Forelimb muscle (tissue), 1 donor: ENCODE data around the gene ORMDL2. TPM values are rescaled to one million over a fixed set of nuclear protein-coding genes. Genes with fewer than 3 reads are reported as not detected.
"Not testable (repeated sequence)": the region's sequence is repeated elsewhere in the genome, so short reads cannot be mapped to it uniquely, and the experiment has no call there.

Source experiments
- DNase-seq: peaks from one replicate; pipeline ENCODE4 v3.0.0-alpha.2; 2013; ENCODE audit warnings: low read depth
- polyA plus RNA-seq: library from polyadenylated mRNA; unstranded; fragments of 120-200 nt; gene quantifications from one replicate; pipeline ENCODE4 v1.2.1, GENCODE V29; 2013; ENCODE audit not compliant: insufficient read length

ORMDL2 gene
- polyA plus RNA-seq, 1 donor, result 15.9 TPM

GRCh38 chr12:55852740-55853139 lies 34.9 kb downstream of the ORMDL2 start:
- DNase-seq, result no peak

- DNase-seq, result no peak
Measured at GRCh38 chr12:55861396-55861795, 43.6 kb downstream of the ORMDL2 start.

- no peak for DNase-seq
Measured at GRCh38 chr12:55861871-55862270, 44.0 kb downstream of the ORMDL2 start.

GRCh38 chr12:55862286-55862685 lies 44.4 kb downstream of the ORMDL2 start:
- no peak for DNase-seq

GRCh38 chr12:55862931-55863330 lies 45.1 kb downstream of the ORMDL2 start:
- not testable (repeated sequence) for DNase-seq

- no peak for DNase-seq
Measured at GRCh38 chr12:55865327-55865726, 47.5 kb downstream of the ORMDL2 start.

- DNase-seq, result not testable (repeated sequence)
Measured at GRCh38 chr12:55866454-55867004, 48.7 kb downstream of the ORMDL2 start.

Other genes starting within 250 kb of the ORMDL2 start
- not detected for gene OR2AP1, start 245.6 kb upstream of the ORMDL2 start, polyA plus RNA-seq
- not detected for gene OR10P1, start 181.1 kb upstream of the ORMDL2 start, polyA plus RNA-seq
- 409 TPM for gene ITGA7, start 110.1 kb upstream of the ORMDL2 start, polyA plus RNA-seq
- 103 TPM for gene BLOC1S1, start 102.0 kb upstream of the ORMDL2 start, polyA plus RNA-seq
- 31.3 TPM for gene RDH5, start 97.6 kb upstream of the ORMDL2 start, polyA plus RNA-seq
- 770 TPM for gene CD63, start 89.0 kb upstream of the ORMDL2 start, polyA plus RNA-seq
- 17.2 TPM for gene GDF11, start 74.9 kb upstream of the ORMDL2 start, polyA plus RNA-seq
- gene SARNP, start 317 bp upstream of the ORMDL2 start, polyA plus RNA-seq, result 68.8 TPM
- gene DNAJC14, start 11.5 kb downstream of the ORMDL2 start, polyA plus RNA-seq, result 20.6 TPM
- 2.7 TPM for gene MMP19, start 24.9 kb downstream of the ORMDL2 start, polyA plus RNA-seq
- gene PYM1, start 109.9 kb downstream of the ORMDL2 start, polyA plus RNA-seq, result 17.9 TPM
- 15.0 TPM for gene DGKA, start 113.1 kb downstream of the ORMDL2 start, polyA plus RNA-seq
- gene PMEL, start 148.0 kb downstream of the ORMDL2 start, polyA plus RNA-seq, result 1.1 TPM
- gene CDK2, start 148.8 kb downstream of the ORMDL2 start, polyA plus RNA-seq, result 23.4 TPM
- gene RAB5B, start 156.0 kb downstream of the ORMDL2 start, polyA plus RNA-seq, result 129 TPM
- 16.1 TPM for gene SUOX, start 179.2 kb downstream of the ORMDL2 start, polyA plus RNA-seq
- gene IKZF4, start 203.0 kb downstream of the ORMDL2 start, polyA plus RNA-seq, result 9.4 TPM
- 69.7 TPM for gene RPS26, start 223.9 kb downstream of the ORMDL2 start, polyA plus RNA-seq